DND-41 (cell line): ENCODE results near the gene NELL2.

ENCODE experiments used
- EZH2 ChIP-seq: IDR thresholded peaks from 3 replicates; pipeline ENCODE4 v1.6.1; 2012; ENCODE audit warnings: borderline replicate concordance, low read depth, mild to moderate bottlenecking, moderate library complexity, low read length, inconsistent platforms; ENCODE audit not compliant: severe bottlenecking
- TF ChIP-seq, protein P1 (sequence below): IDR thresholded peaks from 2 replicates; pipeline ENCODE4 v1.5.1; 2012; ENCODE audit warnings: borderline replicate concordance, low read length, moderate library complexity, mild to moderate bottlenecking; ENCODE audit not compliant: poor library complexity, severe bottlenecking; ENCODE audit errors: extremely low read depth

DNA sequence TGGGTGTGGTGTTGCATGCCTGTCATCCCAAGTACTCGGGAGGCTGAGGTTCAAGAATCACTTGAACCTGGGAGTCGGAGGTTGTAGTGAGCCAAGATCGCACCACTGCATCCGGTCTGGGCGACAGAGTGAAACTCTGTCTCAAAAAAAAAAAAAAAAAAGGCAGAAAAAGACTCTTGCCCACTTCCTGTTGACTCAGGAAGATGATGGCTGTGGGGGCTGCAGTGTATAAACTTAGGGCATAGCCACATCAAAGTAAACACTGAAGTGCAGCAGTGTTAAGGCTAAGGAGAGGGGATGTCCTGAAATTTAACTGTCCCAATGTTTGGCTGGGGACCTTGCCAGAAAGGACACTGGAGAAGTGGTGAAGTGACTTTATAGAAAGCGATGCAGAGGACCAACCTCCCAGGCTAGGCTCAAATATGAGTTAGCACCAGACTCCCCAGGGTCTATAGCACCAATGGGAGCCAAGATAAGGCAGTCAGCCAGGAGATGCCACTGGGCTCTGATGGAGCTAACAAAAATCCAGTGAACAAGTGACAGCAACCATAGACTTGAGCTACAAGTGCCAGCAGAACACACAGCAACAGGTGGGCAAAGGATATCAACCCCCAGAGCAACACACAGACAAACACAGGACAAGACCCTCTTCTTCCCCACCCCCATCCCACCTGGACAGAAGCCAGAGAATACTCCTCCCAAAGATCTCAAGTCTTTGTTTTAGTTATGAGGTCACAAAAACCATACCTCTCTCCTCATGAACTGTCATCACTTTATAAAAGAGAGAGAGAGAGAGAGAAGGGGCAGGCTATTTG, 28.0 kb downstream of the NELL2 start:
- TF ChIP-seq, protein P1, sequence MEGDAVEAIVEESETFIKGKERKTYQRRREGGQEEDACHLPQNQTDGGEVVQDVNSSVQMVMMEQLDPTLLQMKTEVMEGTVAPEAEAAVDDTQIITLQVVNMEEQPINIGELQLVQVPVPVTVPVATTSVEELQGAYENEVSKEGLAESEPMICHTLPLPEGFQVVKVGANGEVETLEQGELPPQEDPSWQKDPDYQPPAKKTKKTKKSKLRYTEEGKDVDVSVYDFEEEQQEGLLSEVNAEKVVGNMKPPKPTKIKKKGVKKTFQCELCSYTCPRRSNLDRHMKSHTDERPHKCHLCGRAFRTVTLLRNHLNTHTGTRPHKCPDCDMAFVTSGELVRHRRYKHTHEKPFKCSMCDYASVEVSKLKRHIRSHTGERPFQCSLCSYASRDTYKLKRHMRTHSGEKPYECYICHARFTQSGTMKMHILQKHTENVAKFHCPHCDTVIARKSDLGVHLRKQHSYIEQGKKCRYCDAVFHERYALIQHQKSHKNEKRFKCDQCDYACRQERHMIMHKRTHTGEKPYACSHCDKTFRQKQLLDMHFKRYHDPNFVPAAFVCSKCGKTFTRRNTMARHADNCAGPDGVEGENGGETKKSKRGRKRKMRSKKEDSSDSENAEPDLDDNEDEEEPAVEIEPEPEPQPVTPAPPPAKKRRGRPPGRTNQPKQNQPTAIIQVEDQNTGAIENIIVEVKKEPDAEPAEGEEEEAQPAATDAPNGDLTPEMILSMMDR: no peak
- TF ChIP-seq EZH2: no peak
